GM19043 (cell line): ENCODE results near the gene CLCN6.

Experiments used
- ATAC-seq: cut with Tn5 transposase; IDR thresholded peaks from one replicate; pipeline ENCODE4 v1.9.1; 2021; ENCODE audit warnings: low read depth; ENCODE audit not compliant: unreplicated experiment

CLCN6 gene

GRCh38 chr1:11778844-11779623, 27.0 kb upstream of the CLCN6 start:
- ATAC-seq: no peak

DNA sequence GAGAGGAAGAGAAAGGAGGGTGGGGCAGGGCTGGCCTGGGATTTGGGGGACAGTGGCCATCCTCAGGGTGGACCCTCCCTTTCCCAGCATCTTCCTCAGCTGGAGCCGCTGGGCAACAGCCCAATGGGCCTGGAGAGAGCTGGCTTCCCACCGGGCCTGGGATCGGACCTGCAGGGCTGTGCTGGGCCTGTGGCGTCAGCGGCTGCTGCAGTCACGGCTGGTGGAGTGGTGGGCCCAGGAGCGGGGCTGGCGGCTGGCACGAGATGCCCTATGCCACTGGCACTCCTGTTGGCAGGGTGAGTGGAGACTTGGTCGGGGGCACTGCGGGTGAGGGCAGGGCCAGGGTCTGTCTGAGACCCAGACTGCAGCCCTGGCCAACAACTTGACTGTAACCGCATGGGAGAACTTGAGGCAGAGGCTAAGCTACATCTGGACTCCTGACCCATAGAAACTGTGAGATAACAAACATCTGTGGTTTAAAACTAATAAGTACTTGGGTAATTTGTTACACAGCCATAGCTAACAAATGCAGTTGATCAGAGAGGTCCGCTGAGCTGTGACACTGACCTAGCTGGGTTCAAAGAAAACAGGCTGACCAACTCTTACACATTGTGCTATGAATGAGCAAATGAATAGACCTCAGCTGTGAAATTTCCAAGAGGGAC, 26.1 kb upstream of the CLCN6 start:
- no peak for ATAC-seq

DNA sequence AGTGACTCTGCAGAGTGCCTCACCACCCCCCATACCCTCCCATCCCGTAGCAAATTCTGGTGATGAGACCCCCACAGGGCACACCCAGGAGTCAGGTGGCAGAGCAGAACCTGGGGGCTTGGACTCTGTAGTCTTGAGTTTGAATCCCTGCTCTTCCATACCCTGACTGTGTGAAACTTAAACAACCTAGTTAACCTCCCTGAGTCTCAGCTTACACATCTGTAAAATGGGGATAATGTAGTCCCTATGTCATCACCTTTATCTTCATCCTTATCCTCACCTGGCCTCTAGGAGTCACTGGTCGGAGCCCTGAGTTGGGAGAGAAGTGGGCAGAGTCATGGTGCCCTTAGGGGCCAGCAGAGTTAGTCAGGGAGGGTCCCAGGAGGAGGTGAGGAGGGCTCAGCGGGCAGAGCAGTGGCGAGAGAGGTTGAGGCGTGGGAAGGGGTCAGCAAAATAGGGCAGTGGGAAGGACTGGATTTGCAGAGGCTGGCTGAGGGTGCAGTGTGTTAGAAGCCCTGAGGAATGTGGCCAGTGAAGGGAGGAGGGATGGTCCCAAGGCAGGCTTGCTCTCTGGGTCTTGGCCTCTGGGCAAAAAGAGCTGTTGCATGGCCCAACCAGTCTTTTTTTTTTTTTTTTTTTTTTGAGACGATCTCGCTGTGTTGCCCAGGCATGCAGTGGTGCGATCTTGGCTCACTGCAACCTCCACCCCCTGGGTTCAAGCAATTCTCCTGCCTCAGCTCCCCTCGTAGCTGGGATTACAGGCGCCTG, 25.4 kb upstream of the CLCN6 start:
- no peak for ATAC-seq

DNA sequence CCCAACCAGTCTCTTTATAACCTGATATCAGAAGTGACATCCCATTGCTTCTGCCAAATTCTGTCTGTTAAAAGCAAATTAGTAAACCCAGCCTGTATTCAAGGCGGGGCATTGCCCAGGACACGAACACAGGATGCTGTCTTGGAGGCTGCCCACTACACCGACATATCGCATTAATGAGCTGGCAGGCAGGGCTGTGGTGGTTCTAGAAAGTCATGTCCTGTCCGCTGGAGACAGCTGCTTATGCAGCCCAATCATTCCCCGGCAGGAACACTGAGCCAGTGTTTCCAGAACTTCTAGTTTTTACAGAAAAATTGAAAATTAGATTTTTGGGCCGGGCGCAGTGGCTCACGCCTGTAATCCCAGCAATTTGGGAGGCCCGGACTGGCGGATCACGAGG, 24.7 kb upstream of the CLCN6 start:
- ATAC-seq: no peak

DNA sequence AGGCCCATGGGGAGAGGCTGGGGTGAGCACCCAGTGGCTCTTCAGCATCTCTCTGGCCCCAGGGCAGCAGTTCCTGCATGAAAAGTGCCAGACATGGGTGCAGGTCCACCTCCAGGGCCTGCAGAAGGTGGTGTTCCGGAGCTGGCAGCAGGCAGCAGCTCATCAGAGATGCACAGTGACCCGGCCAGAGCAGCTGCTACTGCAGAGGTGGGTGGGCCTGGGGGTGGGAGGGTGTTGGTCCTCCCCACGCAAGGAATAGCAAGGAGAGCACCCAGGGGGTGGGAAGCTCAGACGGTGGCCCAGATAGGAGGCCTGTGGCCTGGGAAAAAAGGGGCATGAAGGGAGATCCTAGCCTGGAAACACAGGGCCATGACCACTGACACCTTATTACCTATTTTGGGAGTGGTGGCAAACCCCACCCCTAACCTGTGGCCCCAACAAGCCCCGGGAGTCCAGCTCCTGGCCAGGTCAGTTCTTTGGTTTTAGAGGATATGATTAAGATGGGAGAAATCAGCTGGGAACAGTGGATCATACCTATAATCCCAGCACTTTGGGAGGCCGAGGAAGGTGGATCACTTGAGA, 23.8 kb upstream of the CLCN6 start:
- ATAC-seq: no peak

DNA sequence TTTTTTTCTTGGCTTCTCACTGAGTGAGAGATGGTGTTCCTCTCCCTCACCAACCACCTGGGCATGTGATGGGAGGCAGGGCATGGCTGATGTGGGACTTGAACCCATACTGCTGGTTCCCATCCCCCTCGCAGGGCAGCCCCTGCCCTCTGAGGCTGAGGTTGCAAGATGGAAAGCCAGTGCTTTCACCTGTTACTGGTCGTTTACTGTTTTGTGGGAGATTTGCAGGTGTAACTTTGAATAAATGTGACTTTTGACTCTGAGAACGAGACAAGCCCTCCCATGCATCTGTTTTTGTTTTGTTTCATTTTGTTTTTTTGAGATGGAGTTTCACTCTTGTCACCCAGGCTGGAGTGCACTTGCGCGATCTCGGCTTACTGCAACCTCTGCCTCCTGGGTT, 22.4 kb upstream of the CLCN6 start:
- ATAC-seq: no peak

- no peak for ATAC-seq
Measured at GRCh38 chr1:11784256-11784992, 21.6 kb upstream of the CLCN6 start.

DNA sequence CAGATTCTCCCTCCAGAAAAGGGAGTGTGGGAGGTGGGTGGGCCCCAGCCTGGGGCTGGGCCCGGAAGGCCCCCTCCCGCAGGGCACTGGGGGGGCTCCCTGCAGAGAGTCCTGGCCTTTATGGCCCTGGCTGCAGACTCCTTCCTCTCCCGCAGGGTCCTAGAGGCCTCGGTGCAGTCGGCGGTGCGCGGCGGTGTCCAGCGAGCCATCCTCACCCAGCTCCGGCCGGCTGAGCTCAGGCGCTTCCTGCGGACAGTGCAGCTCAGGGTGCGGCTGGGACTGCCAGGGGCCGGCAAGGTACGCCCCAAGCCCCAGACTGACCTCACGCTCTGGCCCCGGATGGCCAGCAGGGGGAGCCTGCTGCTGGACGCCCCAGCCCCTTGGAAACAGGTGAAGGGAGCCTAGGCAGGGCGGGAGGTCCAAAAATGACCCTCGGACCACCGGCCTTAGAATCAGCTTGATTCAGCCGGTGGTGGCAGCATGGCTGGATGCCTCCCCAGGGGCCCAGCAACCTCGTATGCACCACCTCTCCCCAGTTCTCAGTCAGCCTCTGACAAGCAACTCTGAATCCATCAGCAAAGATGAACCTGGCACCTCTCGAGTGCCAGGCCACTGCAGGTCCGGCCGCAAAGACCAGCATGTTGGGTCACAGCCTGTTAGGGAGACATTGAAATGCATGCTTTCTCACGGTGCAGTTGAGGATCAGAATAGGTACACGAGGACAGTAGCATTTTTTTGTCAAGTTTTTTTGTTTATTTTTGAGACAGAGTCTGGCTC, 20.8 kb upstream of the CLCN6 start:
- peak; percentile 63 for ATAC-seq

DNA sequence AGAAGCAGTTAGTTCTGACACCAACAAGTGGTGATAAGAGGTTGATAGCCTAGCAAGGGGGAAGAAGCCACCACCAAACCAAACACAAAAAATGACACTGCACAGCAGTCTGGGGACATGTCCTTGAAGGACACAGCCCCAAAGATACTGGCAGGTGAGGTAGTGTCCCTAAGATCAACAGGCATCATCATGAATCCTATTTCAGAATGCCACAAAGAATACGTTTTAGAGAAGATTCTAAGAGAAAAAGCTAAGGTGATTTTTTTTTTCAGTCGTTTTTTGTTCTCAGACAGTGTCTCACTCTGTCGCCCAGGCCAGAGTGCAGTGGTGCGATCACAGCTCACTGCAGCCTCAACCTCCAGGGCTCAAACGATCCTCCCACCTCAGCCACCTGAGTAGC, 19.8 kb upstream of the CLCN6 start:
- no peak for ATAC-seq

- ATAC-seq: no peak
Measured at GRCh38 chr1:11787251-11787803, 18.7 kb upstream of the CLCN6 start.

DNA sequence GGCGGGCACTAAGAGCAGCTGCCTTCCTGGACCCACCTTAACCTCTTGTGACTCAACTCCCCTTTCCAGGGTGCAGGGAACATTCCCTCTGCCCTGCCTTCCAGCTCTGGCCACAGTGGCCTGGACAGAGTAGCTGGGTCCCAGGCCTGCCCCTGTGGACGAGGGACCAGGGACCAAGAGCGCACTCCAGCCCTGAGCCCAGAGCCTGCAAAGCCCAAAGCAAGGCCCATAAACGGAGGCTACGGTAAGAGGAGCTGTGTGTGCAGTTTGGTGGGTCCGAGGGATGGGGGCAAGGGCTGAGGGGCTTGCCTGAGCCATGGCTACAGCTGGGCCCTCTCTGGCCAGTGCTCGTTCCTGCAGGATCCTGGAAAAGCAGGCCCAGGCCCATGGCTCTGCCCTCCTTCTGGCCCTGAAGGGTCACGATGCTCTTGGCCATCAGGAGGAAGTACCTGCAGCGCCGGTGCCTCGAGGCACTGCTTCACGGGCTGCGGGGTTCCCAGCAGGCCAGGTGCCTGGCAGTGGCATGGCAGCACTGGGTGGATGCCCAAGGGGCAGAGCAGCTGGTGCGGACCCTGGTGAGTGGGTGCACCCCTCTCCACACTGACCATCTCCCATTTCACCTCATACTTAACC, 18.1 kb upstream of the CLCN6 start:
- ATAC-seq: no peak

DNA sequence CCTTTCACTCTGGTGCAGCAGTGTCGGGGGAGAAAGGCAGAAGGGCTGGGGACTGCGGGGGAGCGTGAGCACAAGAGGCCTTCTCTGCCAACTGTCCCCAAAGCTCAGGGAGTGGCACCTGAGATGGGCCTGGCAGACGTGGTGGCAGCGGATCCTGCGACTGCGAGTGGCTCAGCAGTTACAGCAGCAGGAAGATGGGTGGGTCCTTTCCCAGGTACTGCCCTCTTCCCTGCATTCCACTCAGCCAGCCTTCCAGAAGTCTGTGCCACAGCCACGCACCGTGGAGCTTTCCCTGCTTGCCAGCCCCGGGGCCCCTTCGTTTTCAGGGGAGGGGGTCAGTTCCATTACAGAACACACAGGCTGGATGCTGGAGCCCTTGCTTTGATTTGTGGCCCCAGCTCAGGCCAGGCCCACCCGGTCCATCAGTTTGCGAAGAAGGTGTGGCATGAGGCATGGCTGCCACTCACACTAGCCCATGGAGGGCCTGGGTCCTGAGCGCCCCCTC, 17.4 kb upstream of the CLCN6 start:
- no peak for ATAC-seq

- ATAC-seq: no peak
Measured at GRCh38 chr1:11789126-11790067, 16.6 kb upstream of the CLCN6 start.

DNA sequence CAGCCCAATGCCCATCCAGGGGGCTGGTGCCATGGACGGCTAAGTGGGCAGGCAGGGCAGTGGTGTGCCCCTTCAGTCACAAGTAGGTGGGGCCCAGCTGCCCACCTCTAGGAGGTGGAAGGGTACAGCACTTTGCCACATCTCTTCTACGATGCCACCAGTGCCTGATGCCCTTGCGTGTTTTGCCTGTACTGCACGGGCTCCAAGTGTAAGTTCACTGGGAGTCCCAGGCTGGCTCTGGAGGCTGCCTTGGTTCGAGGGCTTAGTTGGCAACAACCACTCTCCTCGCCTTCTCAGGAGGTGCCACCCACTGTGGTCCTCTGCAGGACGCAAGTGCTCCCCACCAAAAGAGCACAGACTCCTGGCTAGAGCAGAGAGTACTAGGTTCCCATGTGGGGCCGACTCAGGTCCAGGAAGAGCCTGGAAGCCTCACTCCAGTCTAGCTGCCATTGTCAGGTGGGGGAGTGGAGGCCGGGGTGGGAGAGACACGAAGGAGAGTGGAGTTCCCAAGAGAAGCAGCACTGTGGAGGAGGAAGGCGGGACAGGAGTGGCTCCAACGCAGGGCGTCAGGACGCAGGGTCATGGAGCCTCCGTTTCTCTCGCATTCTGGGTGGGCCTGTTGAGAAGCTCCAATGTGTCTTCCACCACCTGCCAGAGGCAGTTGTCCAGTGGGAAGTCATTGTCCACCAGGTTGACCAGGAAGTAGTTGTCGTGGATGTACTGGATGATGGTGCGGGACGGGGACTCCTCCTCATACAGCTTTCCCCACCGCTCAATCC, 15.7 kb upstream of the CLCN6 start:
- ATAC-seq: no peak

DNA sequence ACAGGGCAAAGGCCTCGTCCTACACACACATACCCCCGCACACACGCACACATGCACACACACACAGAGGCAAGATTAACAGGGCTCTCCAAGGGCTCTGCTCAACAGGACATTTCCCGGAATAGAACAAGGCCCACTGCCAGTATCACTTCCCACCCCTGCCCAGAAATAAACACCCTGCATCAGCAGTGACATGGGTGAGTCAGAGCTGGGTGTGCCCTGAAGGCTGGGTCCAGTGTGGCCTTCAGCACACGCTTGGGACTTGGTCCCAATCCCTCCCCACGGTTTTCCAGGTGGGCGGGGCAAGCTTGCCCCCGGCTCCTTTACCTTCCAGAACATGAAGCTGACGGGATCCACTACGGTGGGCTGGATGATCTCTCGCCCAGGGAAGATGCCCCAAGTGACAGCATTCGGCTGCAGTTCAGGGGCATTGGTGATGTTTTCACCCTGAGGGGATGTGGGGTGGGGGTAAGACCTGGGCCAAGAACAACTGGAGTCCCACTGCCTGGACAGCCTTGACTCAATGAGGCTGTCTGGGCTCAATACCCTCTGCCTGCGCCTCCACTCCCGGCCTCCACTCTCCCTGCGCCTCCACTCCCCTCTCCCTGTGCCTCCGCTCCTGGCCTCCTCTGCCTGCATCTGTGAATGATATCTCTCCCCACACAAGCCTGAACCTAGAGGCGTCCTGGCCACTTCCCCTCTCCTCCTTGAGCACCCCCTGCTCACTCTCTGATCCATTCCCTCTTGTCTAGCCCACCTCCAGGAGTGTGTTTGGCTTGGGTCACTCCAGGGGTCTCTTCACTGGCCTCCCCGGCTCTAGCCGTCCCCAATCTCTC, 14.9 kb upstream of the CLCN6 start:
- no peak for ATAC-seq

GRCh38 chr1:11792106-11792505, 13.9 kb upstream of the CLCN6 start:
- ATAC-seq: no peak
